EL (cell line): ENCODE measurements around the gene PCDHB16.
"Not testable (repeated sequence)": the region's sequence is repeated elsewhere in the genome, so short reads cannot be mapped to it uniquely, and the experiment has no call there.

Experiments used
- DNase-seq: peaks from one replicate; pipeline ENCODE4 v3.0.0-alpha.2; 2016

The PCDHB16 gene

GRCh38 chr5:141182248-141182647 lies at the start of gene PCDHB16:
TSS of gene PCDHB16 (plus strand) at chr5:141182387. CDS start at chr5:141182560, 173 bp downstream.
- DNase-seq = peak; percentile 38

GRCh38 chr5:141135030-141135717 lies 47.0 kb upstream of the PCDHB16 start, which contains the start of gene PCDHB5:
TSS of gene PCDHB5 (plus strand) at chr5:141135206. CDS start at chr5:141135435, 229 bp downstream.
- DNase-seq = peak; percentile 36

GRCh38 chr5:141135718-141136266 lies 46.4 kb upstream of the PCDHB16 start:
- no peak for DNase-seq

GRCh38 chr5:141137346-141137745 lies 44.8 kb upstream of the PCDHB16 start:
- not testable (repeated sequence) for DNase-seq

- peak; percentile 30 for DNase-seq
Observed at GRCh38 chr5:141149812-141150211, 32.4 kb upstream of the PCDHB16 start, which contains the start of gene PCDHB6. TSS of gene PCDHB6 (plus strand) at chr5:141150057. CDS start at chr5:141150258, 201 bp downstream.

- no peak for DNase-seq
Observed at GRCh38 chr5:141150224-141150992, 31.8 kb upstream of the PCDHB16 start.

GRCh38 chr5:141150993-141151325 lies 31.2 kb upstream of the PCDHB16 start:
- no peak for DNase-seq

- DNase-seq = not testable (repeated sequence)
Observed at GRCh38 chr5:141151632-141152031, 30.6 kb upstream of the PCDHB16 start.

- DNase-seq = not testable (repeated sequence)
Observed at GRCh38 chr5:141152096-141152495, 30.1 kb upstream of the PCDHB16 start.

- no peak for DNase-seq
Observed at GRCh38 chr5:141155540-141156374, 26.4 kb upstream of the PCDHB16 start.

- not testable (repeated sequence) for DNase-seq
Observed at GRCh38 chr5:141157356-141157755, 24.8 kb upstream of the PCDHB16 start.

GRCh38 chr5:141157901-141158300 lies 24.3 kb upstream of the PCDHB16 start:
- DNase-seq = not testable (repeated sequence)

- DNase-seq = peak; percentile 48
Observed at GRCh38 chr5:141172381-141173204, 9.6 kb upstream of the PCDHB16 start, which contains the start of gene PCDHB7. TSS of gene PCDHB7 (plus strand) at chr5:141172644. CDS start at chr5:141172836, 192 bp downstream.

- DNase-seq = not testable (repeated sequence)
Observed at GRCh38 chr5:141174291-141175104, 7.7 kb upstream of the PCDHB16 start.

- no peak for DNase-seq
Observed at GRCh38 chr5:141175933-141176332, 6.3 kb upstream of the PCDHB16 start.

GRCh38 chr5:141177577-141178191 lies 4.5 kb upstream of the PCDHB16 start, which contains the start of gene PCDHB8:
TSS of gene PCDHB8 (plus strand) at chr5:141177790. CDS start at chr5:141178035, 245 bp downstream.
- not testable (repeated sequence) for DNase-seq

GRCh38 chr5:141179371-141179770 lies 2.8 kb upstream of the PCDHB16 start:
- not testable (repeated sequence) for DNase-seq

GRCh38 chr5:141179876-141180275 lies 2.3 kb upstream of the PCDHB16 start:
- not testable (repeated sequence) for DNase-seq

- DNase-seq = no peak
Observed at GRCh38 chr5:141180313-141180712, 1.9 kb upstream of the PCDHB16 start.
